WTC11 (cell line): ENCODE measurements around the gene RCAN1.

ENCODE experiments used
- CTCF ChIP-seq: fragments of 200-600 bp; IDR thresholded peaks from 2 replicates; pipeline ENCODE4 v1.8.0; 2022; ENCODE audit warnings: antibody characterized with exemption
- E2F4 ChIP-seq: sonication (generic); formaldehyde crosslinking; IDR thresholded peaks from 2 replicates; pipeline ENCODE4 v1.8.1; 2022; ENCODE audit warnings: low read depth, mild to moderate bottlenecking, moderate library complexity, missing genetic modification reagents, borderline replicate concordance
- TEAD4 ChIP-seq: sonication (generic); formaldehyde crosslinking; IDR thresholded peaks from 2 replicates; pipeline ENCODE4 v1.8.0; 2022; ENCODE audit warnings: mild to moderate bottlenecking, missing genetic modification reagents
- ZNF263 ChIP-seq: sonication (generic); formaldehyde crosslinking; IDR thresholded peaks from 2 replicates; pipeline ENCODE4 v1.8.1; 2022; ENCODE audit warnings: low read depth, mild to moderate bottlenecking, moderate library complexity, missing genetic modification reagents
- TF ChIP-seq, protein P1 (sequence below): sonication (generic); formaldehyde crosslinking; IDR thresholded peaks from 2 replicates; pipeline ENCODE4 v1.8.0; 2023; ENCODE audit warnings: mild to moderate bottlenecking, missing genetic modification reagents
- TF ChIP-seq, protein P2 (sequence below): sonication (generic); formaldehyde crosslinking; conservative IDR thresholded peaks from 2 replicates; pipeline ENCODE4 v1.8.1; 2022; ENCODE audit warnings: mild to moderate bottlenecking, missing genetic modification reagents
- TF ChIP-seq, protein P3 (sequence below): sonication (generic); formaldehyde crosslinking; IDR thresholded peaks from 2 replicates; pipeline ENCODE4 v1.8.1; 2023; ENCODE audit warnings: mild to moderate bottlenecking, moderate library complexity, missing genetic modification reagents

GRCh38 chr21:34536820-34537219 lies 78.1 kb downstream of the RCAN1 start:
- TF ChIP-seq CTCF, result no peak
- TF ChIP-seq, protein P1, sequence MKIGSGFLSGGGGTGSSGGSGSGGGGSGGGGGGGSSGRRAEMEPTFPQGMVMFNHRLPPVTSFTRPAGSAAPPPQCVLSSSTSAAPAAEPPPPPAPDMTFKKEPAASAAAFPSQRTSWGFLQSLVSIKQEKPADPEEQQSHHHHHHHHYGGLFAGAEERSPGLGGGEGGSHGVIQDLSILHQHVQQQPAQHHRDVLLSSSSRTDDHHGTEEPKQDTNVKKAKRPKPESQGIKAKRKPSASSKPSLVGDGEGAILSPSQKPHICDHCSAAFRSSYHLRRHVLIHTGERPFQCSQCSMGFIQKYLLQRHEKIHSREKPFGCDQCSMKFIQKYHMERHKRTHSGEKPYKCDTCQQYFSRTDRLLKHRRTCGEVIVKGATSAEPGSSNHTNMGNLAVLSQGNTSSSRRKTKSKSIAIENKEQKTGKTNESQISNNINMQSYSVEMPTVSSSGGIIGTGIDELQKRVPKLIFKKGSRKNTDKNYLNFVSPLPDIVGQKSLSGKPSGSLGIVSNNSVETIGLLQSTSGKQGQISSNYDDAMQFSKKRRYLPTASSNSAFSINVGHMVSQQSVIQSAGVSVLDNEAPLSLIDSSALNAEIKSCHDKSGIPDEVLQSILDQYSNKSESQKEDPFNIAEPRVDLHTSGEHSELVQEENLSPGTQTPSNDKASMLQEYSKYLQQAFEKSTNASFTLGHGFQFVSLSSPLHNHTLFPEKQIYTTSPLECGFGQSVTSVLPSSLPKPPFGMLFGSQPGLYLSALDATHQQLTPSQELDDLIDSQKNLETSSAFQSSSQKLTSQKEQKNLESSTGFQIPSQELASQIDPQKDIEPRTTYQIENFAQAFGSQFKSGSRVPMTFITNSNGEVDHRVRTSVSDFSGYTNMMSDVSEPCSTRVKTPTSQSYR (CRISPR knock-in tag), result no peak
- TF ChIP-seq E2F4 (CRISPR knock-in tag), result no peak
- TF ChIP-seq, protein P2, sequence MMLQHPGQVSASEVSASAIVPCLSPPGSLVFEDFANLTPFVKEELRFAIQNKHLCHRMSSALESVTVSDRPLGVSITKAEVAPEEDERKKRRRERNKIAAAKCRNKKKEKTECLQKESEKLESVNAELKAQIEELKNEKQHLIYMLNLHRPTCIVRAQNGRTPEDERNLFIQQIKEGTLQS (CRISPR knock-in tag), result no peak
- no peak for TF ChIP-seq ZNF263
- TF ChIP-seq, protein P3, sequence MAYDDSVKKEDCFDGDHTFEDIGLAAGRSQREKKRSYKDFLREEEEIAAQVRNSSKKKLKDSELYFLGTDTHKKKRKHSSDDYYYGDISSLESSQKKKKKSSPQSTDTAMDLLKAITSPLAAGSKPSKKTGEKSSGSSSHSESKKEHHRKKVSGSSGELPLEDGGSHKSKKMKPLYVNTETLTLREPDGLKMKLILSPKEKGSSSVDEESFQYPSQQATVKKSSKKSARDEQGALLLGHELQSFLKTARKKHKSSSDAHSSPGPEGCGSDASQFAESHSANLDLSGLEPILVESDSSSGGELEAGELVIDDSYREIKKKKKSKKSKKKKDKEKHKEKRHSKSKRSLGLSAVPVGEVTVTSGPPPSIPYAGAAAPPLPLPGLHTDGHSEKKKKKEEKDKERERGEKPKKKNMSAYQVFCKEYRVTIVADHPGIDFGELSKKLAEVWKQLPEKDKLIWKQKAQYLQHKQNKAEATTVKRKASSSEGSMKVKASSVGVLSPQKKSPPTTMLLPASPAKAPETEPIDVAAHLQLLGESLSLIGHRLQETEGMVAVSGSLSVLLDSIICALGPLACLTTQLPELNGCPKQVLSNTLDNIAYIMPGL, result no peak
- no peak for TF ChIP-seq TEAD4
